Hepatocyte (in vitro differentiated cells): Measurements from ENCODE around the gene PRICKLE3. TPM values are rescaled to one million over a fixed set of nuclear protein-coding genes. Genes with fewer than 3 reads are reported as not detected.

Experiments
- DNase-seq: peaks from one replicate; pipeline ENCODE4 v3.0.0-alpha.2; 2016; ENCODE audit warnings: low spot score
- H2AFZ ChIP-seq: fragments of 200-600 bp; sonication (generic); 2 replicates; pipeline ENCODE4 v1.6.0; 2016; ENCODE audit warnings: antibody characterized with exemption, mild to moderate bottlenecking
- H3K27ac ChIP-seq: fragments of 200-600 bp; sonication (generic); 2 replicates; pipeline ENCODE4 v1.5.1; 2016; ENCODE audit warnings: mild to moderate bottlenecking
- H3K27me3 ChIP-seq: fragments of 200-600 bp; sonication (generic); 2 replicates; pipeline ENCODE4 v1.6.1; 2016
- H3K36me3 ChIP-seq: fragments of 200-600 bp; sonication (generic); replicated peaks from 2 replicates; pipeline ENCODE4 v1.5.1; 2016; ENCODE audit warnings: low read depth; ENCODE audit not compliant: insufficient read depth
- H3K4me1 ChIP-seq: fragments of 200-600 bp; sonication (generic); 2 replicates; pipeline ENCODE4 v1.5.1; 2016; ENCODE audit warnings: mild to moderate bottlenecking, moderate library complexity; ENCODE audit not compliant: insufficient read depth
- H3K4me2 ChIP-seq: fragments of 200-600 bp; sonication (generic); 2 replicates; pipeline ENCODE4 v1.6.0; 2016
- H3K4me3 ChIP-seq: fragments of 200-600 bp; sonication (generic); 2 replicates; pipeline ENCODE4 v1.5.1; 2016; ENCODE audit warnings: mild to moderate bottlenecking
- H3K79me2 ChIP-seq: fragments of 200-600 bp; sonication (generic); 2 replicates; pipeline ENCODE4 v1.6.0; 2017; ENCODE audit warnings: mild to moderate bottlenecking
- H3K9me2 ChIP-seq: fragments of 200-600 bp; sonication (generic); replicated peaks from 2 replicates; pipeline ENCODE4 v1.6.0; 2017; ENCODE audit warnings: mild to moderate bottlenecking; ENCODE audit not compliant: insufficient read depth
- H3K9me3 ChIP-seq: fragments of 200-600 bp; sonication (generic); 2 replicates; pipeline ENCODE4 v1.5.1; 2016; ENCODE audit warnings: low read depth, mild to moderate bottlenecking
- H4K20me1 ChIP-seq: fragments of 200-600 bp; sonication (generic); 2 replicates; pipeline ENCODE4 v1.6.0; 2016; ENCODE audit warnings: mild to moderate bottlenecking; ENCODE audit not compliant: insufficient read depth, poor library complexity, severe bottlenecking
- CTCF ChIP-seq: fragments of 200-600 bp; sonication (generic); IDR thresholded peaks from 2 replicates; pipeline ENCODE4 v1.5.1; 2016; ENCODE audit warnings: antibody characterized with exemption, mild to moderate bottlenecking; ENCODE audit not compliant: poor library complexity
- EZH2 ChIP-seq: fragments of 200-600 bp; sonication (generic); IDR thresholded peaks from 2 replicates; pipeline ENCODE4 v1.6.1; 2016; ENCODE audit warnings: antibody characterized with exemption, mild to moderate bottlenecking, borderline replicate concordance
- EZH2phosphoT487 ChIP-seq: fragments of 200-600 bp; sonication (generic); IDR thresholded peaks from one replicate; pipeline ENCODE4 v1.6.1; 2018; ENCODE audit warnings: antibody characterized with exemption, mild to moderate bottlenecking, low read depth, moderate library complexity; ENCODE audit not compliant: unreplicated experiment, severe bottlenecking
- whole genome bisulfite sequencing: methylation state at CpG from one replicate; pipeline ENCODE4 v1.1.6; 2016; ENCODE audit warnings: low lambda C conversion rate; ENCODE audit errors: missing lambda C conversion rate; 5-methylcytosine and 5-hydroxymethylcytosine counted together
- polyA plus RNA-seq: library from polyadenylated mRNA; unstranded; fragments of >200 nt; fragmentation: Nextera tagmentation; extraction: Ambion mirVana; gene quantifications from 2 replicates; pipeline ENCODE4 v1.2.1, GENCODE V29; 2016
- total RNA-seq: library from RNA; depleted of rRNA; stranded (reverse); fragments of >200 nt; gene quantifications from 2 replicates; pipeline ENCODE4 v1.2.3, GENCODE V29; 2014

The PRICKLE3 gene
- total and polyA plus RNA-seq, 2 experiments from 2014 or later = 6.1 to 9.3 TPM

DNA sequence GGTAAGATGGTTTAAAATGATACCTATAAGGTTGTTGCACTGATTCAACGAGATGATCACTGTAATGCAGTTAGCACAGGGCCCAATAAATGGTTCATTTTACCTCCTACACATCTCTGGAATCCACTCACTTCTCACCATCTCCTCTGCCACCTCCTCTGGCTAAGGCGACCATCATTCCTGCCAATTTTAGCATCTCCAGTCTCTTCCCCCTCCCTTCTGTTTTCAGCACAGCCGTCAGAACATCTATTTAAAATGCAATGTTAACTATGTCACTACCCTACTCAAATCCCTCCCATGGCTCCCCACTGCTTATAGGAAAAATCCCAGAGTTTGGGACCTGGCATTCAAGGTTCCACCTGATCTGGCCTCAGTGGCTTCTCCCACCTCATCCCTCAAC is 17.4 kb upstream of the PRICKLE3 start:
- Histone ChIP-seq H3K27me3 (no peaks in the 10 kb centered on the region), H2AFZ (no peak overlapping the region), H3K36me3 (no peaks in the 10 kb centered on the region), H4K20me1 (no peaks in the 10 kb centered on the region), H3K4me2 (no peak overlapping the region), H3K9me2 (no peaks in the 10 kb centered on the region), H3K4me1 (no peaks in the 10 kb centered on the region), H3K4me3 (no peak overlapping the region), H3K27ac (no peak overlapping the region), H3K9me3 (no peaks in the 10 kb centered on the region), H3K79me2 (no peaks in the 10 kb centered on the region)
- WGBS = 68% methylated on average over 3 of the region's 3 CpGs
- no peak for DNase-seq
- TF ChIP-seq EZH2 (no peak), CTCF (no peak), EZH2phosphoT487 (no peak)

DNA sequence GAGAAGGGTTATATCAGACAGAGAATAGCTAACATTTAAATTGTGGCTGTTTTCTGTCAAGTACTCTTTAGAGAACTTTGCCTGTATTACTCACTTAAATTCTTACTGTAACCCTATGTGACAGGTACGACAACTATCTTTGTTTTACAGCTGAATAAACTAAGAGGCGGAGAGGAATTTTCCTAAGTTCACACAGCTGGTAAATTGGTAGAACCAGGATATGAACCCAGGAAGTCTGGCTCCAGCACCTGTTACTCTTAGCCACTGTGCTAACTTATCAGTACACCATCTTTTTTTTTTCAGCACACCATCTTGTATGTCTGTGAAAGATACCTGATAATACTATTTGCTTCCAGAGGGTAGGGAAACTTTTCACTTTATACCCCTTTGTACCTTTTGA is 15.8 kb upstream of the PRICKLE3 start:
- no peak for DNase-seq
- no peaks in the 10 kb centered on the region for H3K27me3 ChIP-seq
- TF ChIP-seq EZH2 (no peak), CTCF (no peak), EZH2phosphoT487 (no peak)
- no peaks in the 10 kb centered on the region for H3K9me3 ChIP-seq
- no peaks in the 10 kb centered on the region for H4K20me1 ChIP-seq
- H3K27ac ChIP-seq = no peak overlapping the region
- H2AFZ ChIP-seq = no peak overlapping the region
- H3K4me1 ChIP-seq = no peaks in the 10 kb centered on the region
- 77% methylated on average over 2 of the region's 2 CpGs for WGBS
- H3K4me2 ChIP-seq = no peak overlapping the region
- no peak overlapping the region for H3K4me3 ChIP-seq
- H3K79me2 ChIP-seq = no peaks in the 10 kb centered on the region
- H3K9me2 ChIP-seq = no peaks in the 10 kb centered on the region
- H3K36me3 ChIP-seq = no peaks in the 10 kb centered on the region

GRCh38 chrX:49199906-49200771 is 14.0 kb upstream of the PRICKLE3 start, which contains the start of gene SYP:
Gene SYP, minus strand, starts transcription at chrX:49200193. Its CDS starts 7 bp downstream, at chrX:49200186.
- peak within 1 kb of the TSS; percentile 76 for H3K4me2 ChIP-seq
- H2AFZ ChIP-seq = peak within 1 kb of the TSS; percentile 85
- peak; percentile 93 for DNase-seq
- H3K36me3 ChIP-seq = no peaks in the 10 kb centered on the region
- TF ChIP-seq CTCF (no peak), EZH2phosphoT487 (no peak), EZH2 (no peak)
- H3K9me2 ChIP-seq = no peaks in the 10 kb centered on the region
- WGBS = 49% methylated on average over 34 of the region's 61 CpGs
- H4K20me1 ChIP-seq = no peaks in the 10 kb centered on the region
- no peaks in the 10 kb centered on the region for H3K79me2 ChIP-seq
- no peaks in the 10 kb centered on the region for H3K9me3 ChIP-seq
- H3K27ac ChIP-seq = peak within 1 kb of the TSS; percentile 68
- H3K4me1 ChIP-seq = no peaks in the 10 kb centered on the region
- no peak within 1 kb of the TSS for H3K4me3 ChIP-seq
- no peaks in the 10 kb centered on the region for H3K27me3 ChIP-seq
